Aorta (tissue), 5 donors: ENCODE measurements around the gene C1orf21. TPM values are rescaled to one million over a fixed set of nuclear protein-coding genes. Genes with fewer than 3 reads are reported as not detected.

Experiments
- ATAC-seq: fragments of 200-7000 bp; cut with Tn5 transposase; one replicate; pipeline ENCODE4 v1.9.1; 2022; ENCODE audit warnings: moderate library complexity; ENCODE audit not compliant: low FRiP score
- DNase-seq, 2 donors: peaks; one replicate each; pipeline ENCODE4 v3.0.0-alpha.2; 2020
- H3K27ac ChIP-seq, 2 donors: one replicate each; pipeline ENCODE4 v1.5.1; 2013; ENCODE audit warnings: low read length in 2 of 2, mild to moderate bottlenecking in 2 of 2, moderate library complexity in 2 of 2, control low read depth in 1 of 2, inconsistent platforms in 1 of 2, low read depth in 1 of 2
- H3K27me3 ChIP-seq, 2 donors: one replicate each; pipeline ENCODE4 v1.6.1; 2013; ENCODE audit warnings: control low read depth in 1 of 2, low read length in 1 of 2, mild to moderate bottlenecking in 1 of 2, moderate library complexity in 1 of 2; ENCODE audit not compliant: insufficient read depth in 2 of 2, control insufficient read depth in 1 of 2
- H3K36me3 ChIP-seq, 2 donors: one replicate each; pipeline ENCODE4 v1.6.1; 2013; ENCODE audit warnings: control low read depth in 1 of 2, low read length in 1 of 2, mild to moderate bottlenecking in 1 of 2; ENCODE audit not compliant: insufficient read depth in 2 of 2, control insufficient read depth in 1 of 2
- H3K4me1 ChIP-seq, 2 donors: one replicate each; pipeline ENCODE4 v1.6.1; 2013; ENCODE audit warnings: low read length in 2 of 2, control low read depth in 1 of 2, mild to moderate bottlenecking in 1 of 2, moderate library complexity in 1 of 2; ENCODE audit not compliant: insufficient read depth in 2 of 2, control insufficient read depth in 1 of 2
- H3K4me3 ChIP-seq, 2 donors: one replicate each; pipeline ENCODE4 v1.5.1; 2013; ENCODE audit warnings: low read length in 2 of 2, control low read depth in 1 of 2, mild to moderate bottlenecking in 1 of 2
- H3K9me3 ChIP-seq: one replicate; pipeline ENCODE4 v1.6.1; 2013; ENCODE audit warnings: mild to moderate bottlenecking, low read length; ENCODE audit not compliant: control insufficient read depth
- whole genome bisulfite sequencing, 2 donors: extraction: QIAGEN DNeasy Blood & Tissue Kit; methylation state at CpG; one replicate each; pipeline ENCODE4 v1.1.7; 2013; 5-methylcytosine and 5-hydroxymethylcytosine counted together
- intact Hi-C, 2 donors: fragments of 100-400 bp; cut with DNase I; formaldehyde crosslinking; loops; one replicate each; pipeline versions ENCODE4 v1.14.2 to v1.15.0; 2022
- polyA plus RNA-seq, 2 donors: library from polyadenylated mRNA; stranded (reverse); fragments of 200-250 nt; gene quantifications; one replicate each; pipeline ENCODE4 v1.2.3, GENCODE V29; 2013
- total RNA-seq, 2 donors: library from RNA; stranded (reverse); fragmentation: NEBNext Ultra II Directional; extraction: Animal tissue kit (Norgen Biotek cat#: 25700); gene quantifications; one replicate each; pipeline ENCODE4 v1.2.1, GENCODE V29; 2021
- donor health status: healthy with polysubstance abuse.
- donor health status: Bipolar disorder and iron deficiency.
- donor health status: DM: no; HTN: no; CAD: no.
- donor health status: DM: no; HTN: no; CAD: no.
- donor health status: DM: yes; HTN: yes; CAD: no.

The C1orf21 gene
- total and polyA plus RNA-seq, 4 donors: 7.6 to 65.7 (median 42.9) TPM

- intact Hi-C loops: no loop called here
- Histone ChIP-seq H3K4me3 (no peak overlapping the region), H3K27ac (no peak overlapping the region), H3K9me3 (no peaks in the 10 kb centered on the region), H3K27me3 (no peaks in the 10 kb centered on the region), H3K4me1 (no peaks in the 10 kb centered on the region), H3K36me3 (no peaks in the 10 kb centered on the region)
- DNase-seq (no peak), ATAC-seq (no peak)
- WGBS, 2 donors: 90 to 92% methylated on average over 3 of the region's 3 CpGs
Observed at GRCh38 chr1:184456189-184456588, 69.4 kb downstream of the C1orf21 start.

GRCh38 chr1:184457500-184457899, 70.7 kb downstream of the C1orf21 start:
- Histone ChIP-seq H3K27ac (no peak overlapping the region), H3K27me3 (no peaks in the 10 kb centered on the region), H3K4me3 (no peak overlapping the region), H3K4me1 (no peaks in the 10 kb centered on the region), H3K9me3 (no peaks in the 10 kb centered on the region), H3K36me3 (no peaks in the 10 kb centered on the region)
- no peak for DNase-seq
- 68 to 75% methylated on average over 3 of the region's 3 CpGs for WGBS, 2 donors
- ATAC-seq: no peak
- intact Hi-C loops: no loop called here

DNA sequence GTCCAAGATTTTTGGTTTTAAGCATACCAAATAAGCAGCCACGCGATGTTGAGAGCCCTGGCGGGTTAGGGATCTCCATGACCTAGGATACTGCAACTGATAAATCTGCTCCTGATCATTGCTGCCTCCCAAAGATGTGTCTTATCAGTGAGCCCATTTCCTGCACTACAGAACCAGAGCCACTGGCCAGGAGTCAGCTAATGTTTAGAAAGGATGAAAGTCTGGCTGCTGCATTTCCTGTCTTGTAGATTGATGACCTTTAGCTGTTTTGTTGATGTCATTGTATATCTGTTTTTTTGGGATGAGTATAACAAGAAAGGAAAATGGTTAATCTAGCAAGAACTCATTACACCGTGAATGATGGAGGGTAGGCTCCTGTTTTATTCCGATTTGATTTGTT, 74.5 kb downstream of the C1orf21 start:
- no peaks in the 10 kb centered on the region for H3K36me3 ChIP-seq
- no peak overlapping the region for H3K27ac ChIP-seq
- 77 to 95% methylated on average over 5 of the region's 5 CpGs for WGBS, 2 donors
- H3K27me3 ChIP-seq: no peaks in the 10 kb centered on the region
- H3K4me3 ChIP-seq: no peak overlapping the region
- no peaks in the 10 kb centered on the region for H3K9me3 ChIP-seq
- ATAC-seq (no peak), DNase-seq (no peak)
- H3K4me1 ChIP-seq: peaks cover 0 to 1% of the 10 kb centered on the region in 2 donors
- intact Hi-C loops: no loop called here

DNA sequence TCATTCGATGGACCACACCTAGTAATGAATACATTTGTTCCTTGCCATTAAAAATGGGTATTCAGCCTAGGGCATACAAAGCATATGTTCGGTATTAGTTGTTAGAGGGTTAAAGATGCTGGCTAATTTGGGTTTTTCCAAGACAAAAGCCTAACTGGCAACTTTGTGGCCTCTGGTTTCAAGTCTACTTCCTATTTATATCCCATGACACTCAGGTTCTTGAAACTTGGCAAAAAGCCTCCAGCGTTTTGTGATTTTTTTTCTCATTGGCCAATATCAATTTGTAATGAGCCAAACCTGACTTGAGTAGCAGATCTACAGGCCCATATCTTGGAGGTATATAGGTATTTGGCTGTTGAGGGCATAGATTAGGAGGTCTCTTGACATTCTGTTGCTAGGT, 75.3 kb downstream of the C1orf21 start:
- peaks cover 0 to 1% of the 10 kb centered on the region in 2 donors for H3K4me1 ChIP-seq
- intact Hi-C loops: no loop called here
- DNase-seq (no peak), ATAC-seq (no peak)
- no peak overlapping the region for H3K27ac ChIP-seq
- WGBS, 2 donors: 74 to 78% methylated on average over 3 of the region's 3 CpGs
- H3K9me3 ChIP-seq: no peaks in the 10 kb centered on the region
- no peaks in the 10 kb centered on the region for H3K27me3 ChIP-seq
- H3K36me3 ChIP-seq: no peaks in the 10 kb centered on the region
- H3K4me3 ChIP-seq: no peak overlapping the region

DNA sequence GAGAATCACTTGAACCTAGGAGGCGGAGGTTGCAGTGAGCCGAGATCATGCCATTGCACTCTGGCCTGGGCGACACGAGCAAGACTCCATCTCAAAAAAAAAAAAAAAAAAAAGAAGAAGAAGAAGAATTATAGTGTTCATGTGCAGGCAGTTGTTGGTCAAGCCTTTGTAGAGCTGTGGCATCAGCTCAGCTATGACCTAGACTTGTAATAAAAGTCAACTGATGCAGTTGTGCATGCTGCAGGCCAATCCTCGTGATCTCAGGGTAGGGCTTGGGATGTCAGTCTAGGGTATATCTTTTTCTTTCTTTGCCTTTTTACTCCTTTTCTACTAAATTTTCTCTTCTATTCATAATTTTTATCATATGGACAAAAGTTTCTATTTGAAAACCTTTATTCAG, 76.2 kb downstream of the C1orf21 start:
- DNase-seq: no peak
- ATAC-seq: no peak
- 98 to 99% methylated on average over 5 of the region's 5 CpGs for WGBS, 2 donors
- H3K4me1 ChIP-seq: peaks cover 0 to 1% of the 10 kb centered on the region in 2 donors
- H3K36me3 ChIP-seq: no peaks in the 10 kb centered on the region
- H3K27me3 ChIP-seq: no peaks in the 10 kb centered on the region
- no peaks in the 10 kb centered on the region for H3K9me3 ChIP-seq
- no peak overlapping the region for H3K27ac ChIP-seq
- H3K4me3 ChIP-seq: no peak overlapping the region
- intact Hi-C loops: no loop called here

DNA sequence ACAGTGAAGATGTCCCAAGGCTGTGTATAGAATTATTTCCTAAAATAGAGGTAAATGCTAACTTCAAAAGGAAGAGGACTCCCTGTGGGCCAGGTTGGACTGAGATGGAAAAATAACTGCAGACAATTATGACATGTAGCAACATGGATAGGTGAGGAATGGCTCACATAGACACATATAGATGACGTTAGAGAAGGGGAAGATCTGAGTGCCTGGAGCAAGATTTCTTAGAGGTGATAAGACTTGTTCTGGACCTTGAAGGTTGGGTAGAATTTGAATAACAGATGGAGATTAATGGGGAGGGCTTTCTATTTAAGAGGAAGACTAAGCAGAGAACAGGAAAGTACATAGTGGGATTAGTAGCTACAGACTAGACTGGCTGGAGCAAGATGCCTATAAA, 76.9 kb downstream of the C1orf21 start:
- no peak for ATAC-seq
- Histone ChIP-seq H3K27ac (no peak overlapping the region), H3K4me3 (no peak overlapping the region), H3K36me3 (no peaks in the 10 kb centered on the region), H3K9me3 (no peaks in the 10 kb centered on the region), H3K27me3 (no peaks in the 10 kb centered on the region), H3K4me1 (peaks cover 0 to 1% of the 10 kb centered on the region in 2 donors)
- DNase-seq: no peak
- intact Hi-C loops: no loop called here
- 91% methylated on average over 1 of the region's 1 CpG for WGBS, 2 donors

GRCh38 chr1:184464757-184465156, 77.9 kb downstream of the C1orf21 start:
- H3K4me1 ChIP-seq: peaks cover 0 to 1% of the 10 kb centered on the region in 2 donors

GRCh38 chr1:184465489-184466146, 78.8 kb downstream of the C1orf21 start:
- ATAC-seq (no peak), DNase-seq (no peak)
- intact Hi-C loops: no loop called here
- WGBS, 2 donors: 92 to 94% methylated on average over 7 of the region's 7 CpGs
- H3K4me1 ChIP-seq: peaks cover 0 to 1% of the 10 kb centered on the region in 2 donors
- no peaks in the 10 kb centered on the region for H3K9me3 ChIP-seq
- H3K36me3 ChIP-seq: no peaks in the 10 kb centered on the region
- no peaks in the 10 kb centered on the region for H3K27me3 ChIP-seq
- no peak overlapping the region for H3K27ac ChIP-seq
- H3K4me3 ChIP-seq: no peak overlapping the region

More at GRCh38 chr1:184464757-184465156, 77.9 kb downstream of the C1orf21 start:
- 97 to 99% methylated on average over 4 of the region's 4 CpGs for WGBS, 2 donors
- no peak overlapping the region for H3K27ac ChIP-seq
- ATAC-seq (no peak), DNase-seq (no peak)
- H3K27me3 ChIP-seq: no peaks in the 10 kb centered on the region
- intact Hi-C loops: no loop called here
- H3K4me3 ChIP-seq: no peak overlapping the region
- no peaks in the 10 kb centered on the region for H3K9me3 ChIP-seq
- H3K36me3 ChIP-seq: no peaks in the 10 kb centered on the region

DNA sequence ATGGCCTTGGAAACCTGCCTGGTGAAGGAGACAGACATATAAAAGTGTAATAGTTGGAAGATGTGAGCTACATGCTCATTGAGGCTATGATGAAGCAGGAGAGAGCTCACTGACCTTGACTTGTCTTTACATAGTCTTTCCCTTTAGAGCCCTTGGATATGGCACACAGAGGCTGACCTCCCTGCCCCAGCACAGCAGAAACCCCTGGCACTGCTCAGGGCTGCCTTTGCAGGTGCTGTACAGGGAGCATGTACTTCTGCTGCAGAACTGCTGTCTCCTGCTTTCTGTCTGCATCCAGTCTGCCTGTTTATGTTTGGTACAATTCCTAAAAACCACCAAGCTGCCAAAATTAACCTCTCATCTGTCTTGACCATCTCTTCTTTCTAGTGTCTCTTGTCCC, 80.5 kb downstream of the C1orf21 start:
- no peak overlapping the region for H3K4me3 ChIP-seq
- ATAC-seq: peak; percentile 27
- no peaks in the 10 kb centered on the region for H3K9me3 ChIP-seq
- H3K27ac ChIP-seq: no peak overlapping the region
- H3K4me1 ChIP-seq: peaks cover 0 to 1% of the 10 kb centered on the region in 2 donors
- intact Hi-C loops: no loop called here
- DNase-seq: no peak
- H3K36me3 ChIP-seq: no peaks in the 10 kb centered on the region
- no peaks in the 10 kb centered on the region for H3K27me3 ChIP-seq
